ENCODE measurements around the gene LUZP1. TPM values are rescaled to one million over a fixed set of nuclear protein-coding genes. Genes with fewer than 3 reads are reported as not detected.

LUZP1 gene
- polyA plus RNA-seq, 1 of the 3 experiments (the other 2 are of a cell fraction), result 8.9 TPM

DNA sequence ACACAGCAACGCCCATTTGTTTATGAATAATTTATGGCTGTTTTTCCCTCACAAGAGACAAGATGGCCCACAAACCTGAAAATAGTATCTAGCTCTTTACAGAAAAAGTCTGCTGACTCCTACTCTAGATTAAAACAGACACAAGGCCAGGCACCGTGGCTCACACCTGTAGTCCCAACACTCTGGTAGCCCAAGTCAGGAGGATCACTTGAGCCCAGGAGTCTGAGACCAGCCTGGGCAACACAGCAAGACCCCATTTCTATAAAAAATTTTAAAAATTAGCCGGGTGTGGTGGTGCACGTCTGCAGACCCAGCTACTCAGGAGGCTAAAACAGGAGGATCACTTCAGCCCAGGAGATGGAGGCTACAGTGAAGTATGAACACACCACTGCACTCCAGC, 34.6 kb downstream of the LUZP1 start:
- Histone ChIP-seq H3K9me2 (no peaks in the 10 kb centered on the region), H3K27me3 (ENCODE audit: insufficient read depth) (no peaks in the 10 kb centered on the region), H3K9me3 (no peaks in the 10 kb centered on the region), H3K4me1 (ENCODE audit: control insufficient read depth in 1 of 2, insufficient read depth in 2 of 2, low read depth in 1 of 2, low read length in 1 of 2) (peaks cover 0 to 2% of the 10 kb centered on the region in 2 experiments; a peak in 1 of 4 replicates), H3K4me3 (ENCODE audit: low read depth in 2 of 2, low read length in 1 of 2) (no peak overlapping the region), H3K4me2 (no peak overlapping the region), H3K9ac (no peak overlapping the region), H3K36me3 (replicated peaks in 1 of 2; ENCODE audit: control insufficient read depth in 1 of 2, insufficient read depth in 2 of 2, low read length in 1 of 2) (peaks cover 0 to 13% of the 10 kb centered on the region in 2 experiments), H3K79me2 (ENCODE audit: insufficient read depth) (peaks cover 96% of the 10 kb centered on the region), H3F3A (replicated peaks; ENCODE audit: insufficient read depth) (peaks cover 34% of the 10 kb centered on the region), H2AFZ (ENCODE audit: low read depth) (no peak overlapping the region), H3K27ac (ENCODE audit: low read depth in 2 of 2, low read length in 1 of 2) (no peak overlapping the region), H4K20me1 (ENCODE audit: insufficient read depth) (peaks cover 69% of the 10 kb centered on the region)
- no peak for DNase-seq
- 95% methylated on average over 4 of the region's 4 CpGs for WGBS (ENCODE audit: low lambda C conversion rate)
- ChIA-PET POLR2A (no interaction called here), CTCF (interaction anchor here (1.4 to 3.0 kb wide), 3 partner anchors 12 to 51 kb away, joined by 3 to 10 read pairs (median 3); no protein-coding TSS in a partner anchor)
- TF ChIP-seq MXI1 (IDR thresholded peaks at IDR 0.05; ENCODE audit: low read depth, low read length) (no peak), NFIC (IDR thresholded peaks at IDR 0.05; ENCODE audit: borderline replicate concordance) (no peak), EZH2phosphoT487 (IDR thresholded peaks at IDR 0.05; ENCODE audit: borderline replicate concordance, low read depth) (no peak), JUND (IDR thresholded peaks at IDR 0.05) (no peak), CHD2 (IDR thresholded peaks at IDR 0.05; ENCODE audit: low read length, partially characterized antibody) (no peak), TAF1 (IDR thresholded peaks at IDR 0.05; ENCODE audit: borderline replicate concordance, low read depth, low read length) (no peak), EP300 (IDR thresholded peaks at IDR 0.05; ENCODE audit: borderline replicate concordance in 1 of 2, low read depth in 1 of 2, low read length in 1 of 2) (no peak), RAD21 (IDR thresholded peaks at IDR 0.05; ENCODE audit: low read length) (no peak), RXRA (IDR thresholded peaks at IDR 0.05; ENCODE audit: borderline replicate concordance, low read depth) (no peak), MEF2A (IDR thresholded peaks at IDR 0.05; ENCODE audit: borderline replicate concordance, low read depth) (no peak), FOXM1 (IDR thresholded peaks at IDR 0.05; ENCODE audit: low read depth) (no peak), RCOR1 (IDR thresholded peaks at IDR 0.05; ENCODE audit: low read length) (no peak), TCF12 (IDR thresholded peaks at IDR 0.05) (no peak), RFX5 (IDR thresholded peaks at IDR 0.05; ENCODE audit: low read length) (no peak)
- TF ChIP-seq, protein P1, sequence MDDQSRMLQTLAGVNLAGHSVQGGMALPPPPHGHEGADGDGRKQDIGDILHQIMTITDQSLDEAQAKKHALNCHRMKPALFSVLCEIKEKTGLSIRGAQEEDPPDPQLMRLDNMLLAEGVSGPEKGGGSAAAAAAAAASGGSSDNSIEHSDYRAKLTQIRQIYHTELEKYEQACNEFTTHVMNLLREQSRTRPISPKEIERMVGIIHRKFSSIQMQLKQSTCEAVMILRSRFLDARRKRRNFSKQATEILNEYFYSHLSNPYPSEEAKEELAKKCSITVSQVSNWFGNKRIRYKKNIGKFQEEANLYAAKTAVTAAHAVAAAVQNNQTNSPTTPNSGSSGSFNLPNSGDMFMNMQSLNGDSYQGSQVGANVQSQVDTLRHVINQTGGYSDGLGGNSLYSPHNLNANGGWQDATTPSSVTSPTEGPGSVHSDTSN (IDR thresholded peaks at IDR 0.05), result no peak
- TF ChIP-seq, protein P2, sequence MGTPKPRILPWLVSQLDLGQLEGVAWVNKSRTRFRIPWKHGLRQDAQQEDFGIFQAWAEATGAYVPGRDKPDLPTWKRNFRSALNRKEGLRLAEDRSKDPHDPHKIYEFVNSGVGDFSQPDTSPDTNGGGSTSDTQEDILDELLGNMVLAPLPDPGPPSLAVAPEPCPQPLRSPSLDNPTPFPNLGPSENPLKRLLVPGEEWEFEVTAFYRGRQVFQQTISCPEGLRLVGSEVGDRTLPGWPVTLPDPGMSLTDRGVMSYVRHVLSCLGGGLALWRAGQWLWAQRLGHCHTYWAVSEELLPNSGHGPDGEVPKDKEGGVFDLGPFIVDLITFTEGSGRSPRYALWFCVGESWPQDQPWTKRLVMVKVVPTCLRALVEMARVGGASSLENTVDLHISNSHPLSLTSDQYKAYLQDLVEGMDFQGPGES (IDR thresholded peaks at IDR 0.05; ENCODE audit: low read depth, low read length), result no peak

DNA sequence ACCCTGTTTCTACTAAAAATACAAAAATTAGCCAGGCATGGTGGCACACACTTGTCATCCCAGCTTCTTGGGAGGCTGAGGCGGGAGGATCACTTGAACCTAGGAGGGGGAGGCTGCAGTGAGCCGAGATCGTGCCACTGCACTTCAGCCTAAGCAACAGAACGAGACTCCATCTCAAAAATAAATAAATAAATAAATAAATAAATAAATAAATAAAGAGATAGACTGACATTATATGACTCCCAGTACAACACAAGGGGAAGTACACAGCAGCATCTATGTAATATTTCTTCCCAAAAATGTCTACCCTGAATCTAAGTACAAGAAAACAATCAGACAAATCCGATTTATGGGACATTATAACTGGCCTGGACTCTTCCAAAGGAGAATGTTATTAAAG, 35.1 kb downstream of the LUZP1 start:
- no peak for DNase-seq
- no peak overlapping the region for H3K4me3 ChIP-seq (ENCODE audit: low read depth in 2 of 2, low read length in 1 of 2)
- no peak overlapping the region for H3K9ac ChIP-seq
- H3K36me3 ChIP-seq (replicated peaks in 1 of 2; ENCODE audit: control insufficient read depth in 1 of 2, insufficient read depth in 2 of 2, low read length in 1 of 2), result peaks cover 0 to 17% of the 10 kb centered on the region in 2 experiments
- no peak overlapping the region for H3K4me2 ChIP-seq
- peaks cover 74% of the 10 kb centered on the region for H4K20me1 ChIP-seq (ENCODE audit: insufficient read depth)
- POLR2A ChIA-PET, result no interaction called here
- peaks cover 34% of the 10 kb centered on the region for H3F3A ChIP-seq (replicated peaks; ENCODE audit: insufficient read depth)
- H3K27me3 ChIP-seq (ENCODE audit: insufficient read depth), result no peaks in the 10 kb centered on the region
- H3K27ac ChIP-seq (ENCODE audit: low read depth in 2 of 2, low read length in 1 of 2), result no peak overlapping the region
- no peaks in the 10 kb centered on the region for H3K9me3 ChIP-seq
- WGBS (ENCODE audit: low lambda C conversion rate), result 95% methylated on average over 5 of the region's 5 CpGs
- H2AFZ ChIP-seq (ENCODE audit: low read depth), result no peak overlapping the region
- CTCF ChIA-PET, result interaction anchor here (1.4 to 3.0 kb wide), 3 partner anchors 11 to 51 kb away, joined by 3 to 10 read pairs (median 3); no protein-coding TSS in a partner anchor
- no peaks in the 10 kb centered on the region for H3K9me2 ChIP-seq
- TF ChIP-seq TCF12 (IDR thresholded peaks at IDR 0.05) (no peak), TEAD4 (IDR thresholded peaks at IDR 0.05; ENCODE audit: borderline replicate concordance, insufficient read depth) (no peak), RFX5 (IDR thresholded peaks at IDR 0.05; ENCODE audit: low read length) (no peak), EZH2phosphoT487 (IDR thresholded peaks at IDR 0.05; ENCODE audit: borderline replicate concordance, low read depth) (no peak), CHD2 (IDR thresholded peaks at IDR 0.05; ENCODE audit: low read length, partially characterized antibody) (no peak)
- TF ChIP-seq, protein P3, sequence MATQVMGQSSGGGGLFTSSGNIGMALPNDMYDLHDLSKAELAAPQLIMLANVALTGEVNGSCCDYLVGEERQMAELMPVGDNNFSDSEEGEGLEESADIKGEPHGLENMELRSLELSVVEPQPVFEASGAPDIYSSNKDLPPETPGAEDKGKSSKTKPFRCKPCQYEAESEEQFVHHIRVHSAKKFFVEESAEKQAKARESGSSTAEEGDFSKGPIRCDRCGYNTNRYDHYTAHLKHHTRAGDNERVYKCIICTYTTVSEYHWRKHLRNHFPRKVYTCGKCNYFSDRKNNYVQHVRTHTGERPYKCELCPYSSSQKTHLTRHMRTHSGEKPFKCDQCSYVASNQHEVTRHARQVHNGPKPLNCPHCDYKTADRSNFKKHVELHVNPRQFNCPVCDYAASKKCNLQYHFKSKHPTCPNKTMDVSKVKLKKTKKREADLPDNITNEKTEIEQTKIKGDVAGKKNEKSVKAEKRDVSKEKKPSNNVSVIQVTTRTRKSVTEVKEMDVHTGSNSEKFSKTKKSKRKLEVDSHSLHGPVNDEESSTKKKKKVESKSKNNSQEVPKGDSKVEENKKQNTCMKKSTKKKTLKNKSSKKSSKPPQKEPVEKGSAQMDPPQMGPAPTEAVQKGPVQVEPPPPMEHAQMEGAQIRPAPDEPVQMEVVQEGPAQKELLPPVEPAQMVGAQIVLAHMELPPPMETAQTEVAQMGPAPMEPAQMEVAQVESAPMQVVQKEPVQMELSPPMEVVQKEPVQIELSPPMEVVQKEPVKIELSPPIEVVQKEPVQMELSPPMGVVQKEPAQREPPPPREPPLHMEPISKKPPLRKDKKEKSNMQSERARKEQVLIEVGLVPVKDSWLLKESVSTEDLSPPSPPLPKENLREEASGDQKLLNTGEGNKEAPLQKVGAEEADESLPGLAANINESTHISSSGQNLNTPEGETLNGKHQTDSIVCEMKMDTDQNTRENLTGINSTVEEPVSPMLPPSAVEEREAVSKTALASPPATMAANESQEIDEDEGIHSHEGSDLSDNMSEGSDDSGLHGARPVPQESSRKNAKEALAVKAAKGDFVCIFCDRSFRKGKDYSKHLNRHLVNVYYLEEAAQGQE (IDR thresholded peaks at IDR 0.05; ENCODE audit: low read depth, low read length), result no peak
- peaks cover 99% of the 10 kb centered on the region for H3K79me2 ChIP-seq (ENCODE audit: insufficient read depth)
- H3K4me1 ChIP-seq (ENCODE audit: control insufficient read depth in 1 of 2, insufficient read depth in 2 of 2, low read depth in 1 of 2, low read length in 1 of 2), result peaks cover 0 to 7% of the 10 kb centered on the region in 2 experiments; a peak in 1 of 4 replicates
